ENCODE results near the gene IGF2BP3.

Gene IGF2BP3

GRCh38 chr7:23458044-23458443 is 12.2 kb downstream of the IGF2BP3 start:
- H3K27ac ChIP-seq = no peak overlapping the region
- no peak for TF ChIP-seq ZFX (IDR thresholded peaks at IDR 0.05; ENCODE audit: borderline replicate concordance)
- TF ChIP-seq, protein P1, sequence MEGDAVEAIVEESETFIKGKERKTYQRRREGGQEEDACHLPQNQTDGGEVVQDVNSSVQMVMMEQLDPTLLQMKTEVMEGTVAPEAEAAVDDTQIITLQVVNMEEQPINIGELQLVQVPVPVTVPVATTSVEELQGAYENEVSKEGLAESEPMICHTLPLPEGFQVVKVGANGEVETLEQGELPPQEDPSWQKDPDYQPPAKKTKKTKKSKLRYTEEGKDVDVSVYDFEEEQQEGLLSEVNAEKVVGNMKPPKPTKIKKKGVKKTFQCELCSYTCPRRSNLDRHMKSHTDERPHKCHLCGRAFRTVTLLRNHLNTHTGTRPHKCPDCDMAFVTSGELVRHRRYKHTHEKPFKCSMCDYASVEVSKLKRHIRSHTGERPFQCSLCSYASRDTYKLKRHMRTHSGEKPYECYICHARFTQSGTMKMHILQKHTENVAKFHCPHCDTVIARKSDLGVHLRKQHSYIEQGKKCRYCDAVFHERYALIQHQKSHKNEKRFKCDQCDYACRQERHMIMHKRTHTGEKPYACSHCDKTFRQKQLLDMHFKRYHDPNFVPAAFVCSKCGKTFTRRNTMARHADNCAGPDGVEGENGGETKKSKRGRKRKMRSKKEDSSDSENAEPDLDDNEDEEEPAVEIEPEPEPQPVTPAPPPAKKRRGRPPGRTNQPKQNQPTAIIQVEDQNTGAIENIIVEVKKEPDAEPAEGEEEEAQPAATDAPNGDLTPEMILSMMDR (IDR thresholded peaks at IDR 0.05) = no peak

DNA sequence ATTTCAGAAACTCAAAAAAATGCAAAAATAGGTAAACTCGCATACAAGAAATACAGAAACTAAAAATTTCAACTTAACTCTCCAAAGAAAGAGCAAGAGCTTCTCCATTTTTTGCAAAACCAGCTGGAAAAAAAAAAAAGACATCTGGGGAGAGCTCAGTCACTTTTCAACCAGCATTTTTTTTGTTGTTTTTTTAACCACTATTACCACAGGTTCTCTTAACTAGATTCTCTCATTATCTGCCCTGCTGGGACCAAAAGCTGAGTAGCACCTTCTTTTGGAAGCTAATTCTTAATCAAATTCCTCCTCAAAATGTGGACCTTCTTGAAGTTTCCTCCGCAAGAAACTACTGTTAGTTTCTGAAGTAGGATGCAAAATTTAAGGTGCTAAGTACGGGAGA is 14.2 kb downstream of the IGF2BP3 start:
- no peak overlapping the region for H3K27ac ChIP-seq
- no peak for TF ChIP-seq ZFX (IDR thresholded peaks at IDR 0.05; ENCODE audit: borderline replicate concordance)
- TF ChIP-seq, protein P1 (IDR thresholded peaks at IDR 0.05) = no peak

DNA sequence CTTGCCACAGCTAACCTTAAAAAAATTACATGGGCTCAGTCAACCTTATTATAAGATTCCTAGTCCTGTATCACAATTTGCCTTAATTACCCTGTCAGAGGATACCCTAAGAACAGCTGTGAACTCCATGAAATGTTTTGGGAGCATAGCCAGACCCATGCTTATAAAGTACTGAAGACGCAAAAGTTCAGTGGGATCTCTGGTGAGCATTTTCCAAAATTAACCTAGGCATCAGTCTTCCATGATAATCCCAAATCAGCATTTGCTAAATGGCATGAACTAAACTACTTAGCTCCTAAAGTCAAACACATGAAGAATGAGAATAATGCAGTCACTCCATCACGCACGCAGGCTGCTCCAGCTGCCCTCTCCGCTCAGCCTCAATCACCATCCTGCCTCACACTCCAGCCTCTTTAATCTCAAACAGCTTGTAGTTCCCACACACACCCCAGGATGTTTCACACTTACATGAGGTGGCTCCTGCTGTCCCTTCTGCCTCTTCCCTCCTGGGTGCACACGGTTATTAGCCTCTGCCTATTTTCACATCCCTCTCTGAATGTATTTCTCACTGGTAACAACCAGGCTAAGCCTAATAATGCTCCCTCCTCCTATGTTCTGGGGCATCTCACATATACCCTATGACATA is 15.3 kb downstream of the IGF2BP3 start:
- no peak overlapping the region for H3K27ac ChIP-seq
- TF ChIP-seq ZFX (IDR thresholded peaks at IDR 0.05; ENCODE audit: borderline replicate concordance) = no peak
- TF ChIP-seq, protein P1 (IDR thresholded peaks at IDR 0.05) = no peak

DNA sequence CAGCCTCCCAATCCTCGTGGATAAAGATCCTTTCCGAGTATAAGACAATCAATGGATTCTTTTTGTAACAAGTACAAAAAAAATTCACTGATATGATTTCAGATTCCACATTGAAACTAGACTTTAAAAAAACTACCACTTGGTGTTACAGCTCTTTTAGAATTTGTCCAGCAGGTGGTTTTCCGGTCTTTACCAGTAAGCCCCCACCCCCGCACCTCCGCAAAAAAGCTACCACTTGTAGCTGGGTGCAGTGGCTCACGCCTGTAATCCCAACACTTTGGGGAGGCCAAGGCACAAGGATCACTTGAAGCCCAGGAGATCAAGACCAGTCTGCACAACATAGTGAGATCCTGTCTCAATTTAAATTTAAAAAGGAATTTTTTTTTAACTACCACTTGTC is 19.8 kb downstream of the IGF2BP3 start:
- H3K27ac ChIP-seq = no peak overlapping the region
- TF ChIP-seq ZFX (IDR thresholded peaks at IDR 0.05; ENCODE audit: borderline replicate concordance) = no peak
- TF ChIP-seq, protein P1 (IDR thresholded peaks at IDR 0.05) = no peak

DNA sequence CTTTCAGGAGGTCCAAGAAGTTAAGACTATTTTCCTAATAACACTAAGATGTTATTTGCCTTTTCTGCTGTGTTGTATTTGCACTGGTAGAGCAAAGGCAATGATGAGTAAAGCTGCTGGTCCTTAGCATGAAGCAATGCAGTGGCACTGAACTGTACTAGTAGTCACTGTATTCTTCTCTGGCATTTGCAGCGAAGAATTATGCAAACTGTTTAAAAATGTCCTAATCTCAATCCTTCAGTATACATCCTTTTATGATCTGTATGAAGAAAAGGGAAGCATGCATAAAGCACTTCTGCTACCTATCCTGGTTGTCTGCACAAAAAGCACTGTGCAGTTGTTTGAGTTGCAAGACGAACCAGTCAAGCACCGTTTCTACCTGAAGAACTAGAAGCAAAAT is 20.4 kb downstream of the IGF2BP3 start:
- TF ChIP-seq, protein P1 (IDR thresholded peaks at IDR 0.05) = no peak
- TF ChIP-seq ZFX (IDR thresholded peaks at IDR 0.05; ENCODE audit: borderline replicate concordance) = no peak
- H3K27ac ChIP-seq = no peak overlapping the region

- TF ChIP-seq ZFX (IDR thresholded peaks at IDR 0.05; ENCODE audit: borderline replicate concordance) = no peak
- TF ChIP-seq, protein P1 (IDR thresholded peaks at IDR 0.05) = no peak
- H3K27ac ChIP-seq = no peak overlapping the region
Measured at GRCh38 chr7:23445326-23445725, 25.0 kb downstream of the IGF2BP3 start.

DNA sequence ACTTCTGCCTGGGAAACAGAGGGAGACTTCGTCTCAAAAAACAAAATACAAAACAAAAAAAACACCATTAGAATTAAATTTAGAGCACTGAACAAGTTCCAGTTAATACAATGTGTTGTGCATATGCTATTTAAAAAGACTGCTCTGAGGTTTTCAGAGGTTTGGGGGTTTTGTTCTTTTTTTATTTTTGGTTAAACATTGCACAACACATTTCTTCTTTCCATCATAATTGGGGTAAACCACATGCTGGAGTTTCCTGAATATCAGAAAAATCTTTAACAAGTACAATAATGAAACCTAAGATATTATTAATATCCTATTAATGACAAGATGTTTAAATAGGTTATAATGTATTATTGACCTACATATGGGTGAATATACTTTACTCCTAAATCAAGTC is 26.3 kb downstream of the IGF2BP3 start:
- no peak overlapping the region for H3K27ac ChIP-seq
- TF ChIP-seq ZFX (IDR thresholded peaks at IDR 0.05; ENCODE audit: borderline replicate concordance) = no peak
- TF ChIP-seq, protein P1 (IDR thresholded peaks at IDR 0.05) = no peak

All from 22Rv1 (cell line).